Neutrophil (primary cell): ENCODE data around the gene RGS11.
A peak's percentile ranks its signal among the peaks of the same experiment; 100 is the strongest.

Source experiments
- H3K27ac ChIP-seq: fragments of 200-600 bp; sonication (generic); 2 replicates; pipeline ENCODE4 v1.5.1; 2016; ENCODE audit warnings: mild to moderate bottlenecking, moderate library complexity
- H3K27me3 ChIP-seq: fragments of 200-600 bp; sonication (generic); 2 replicates; pipeline ENCODE4 v1.6.0; 2016; ENCODE audit warnings: mild to moderate bottlenecking
- H3K36me3 ChIP-seq: fragments of 200-600 bp; sonication (generic); 2 replicates; pipeline ENCODE4 v1.5.1; 2017
- H3K4me1 ChIP-seq, 2 experiments: fragments of 200-600 bp in 1 of 2; sonication (generic) in 1 of 2; 1 replicate in 1 of 2; 2 replicates in 1 of 2; pipeline versions ENCODE4 v1.5.1 to v1.6.1; 2013 to 2016; ENCODE audit warnings: low read depth in 1 of 2, low read length in 1 of 2, mild to moderate bottlenecking in 1 of 2, moderate library complexity in 1 of 2; ENCODE audit not compliant: control insufficient read depth in 1 of 2, insufficient read depth in 1 of 2
- H3K4me3 ChIP-seq, 2 experiments: fragments of 200-600 bp in 1 of 2; sonication (generic) in 1 of 2; 1 replicate in 1 of 2; 2 replicates in 1 of 2; pipeline ENCODE4 v1.5.1; 2013 to 2016; ENCODE audit warnings: low read depth in 1 of 2, low read length in 1 of 2, mild to moderate bottlenecking in 1 of 2, moderate library complexity in 1 of 2
- H3K9me3 ChIP-seq: fragments of 200-600 bp; sonication (generic); 2 replicates; pipeline ENCODE4 v1.5.1; 2016
- CTCF ChIP-seq: fragments of 200-600 bp; sonication (generic); IDR thresholded peaks from 2 replicates; pipeline ENCODE4 v1.5.1; 2016; ENCODE audit warnings: antibody characterized with exemption

RGS11 gene

GRCh38 chr16:275786-276232 is at the start of gene RGS11:
RGS11 (minus strand) TSS chr16:275944; CDS start chr16:275911, 33 bp downstream.
- Histone ChIP-seq H3K36me3 (no peaks in the 10 kb centered on the region), H3K4me1 (peaks cover 0 to 6% of the 10 kb centered on the region in 2 experiments), H3K27ac (no peak within 1 kb of the TSS), H3K27me3 (peaks cover 84% of the 10 kb centered on the region), H3K4me3 (no peak within 1 kb of the TSS), H3K9me3 (no peaks in the 10 kb centered on the region)
- TF ChIP-seq CTCF, result no peak

- Histone ChIP-seq H3K4me3 (peak overlapping the region; percentile 61 to 66), H3K9me3 (no peaks in the 10 kb centered on the region), H3K27me3 (no peaks in the 10 kb centered on the region), H3K27ac (peak overlapping the region; percentile 94), H3K4me1 (peaks cover 52 to 74% of the 10 kb centered on the region in 2 experiments), H3K36me3 (peaks cover 11% of the 10 kb centered on the region)
- no peak for TF ChIP-seq CTCF
Measured at GRCh38 chr16:324451-325334, 48.9 kb upstream of the RGS11 start.

- no peaks in the 10 kb centered on the region for H3K27me3 ChIP-seq
- peak overlapping the region; percentile 61 to 66 for H3K4me3 ChIP-seq
- H3K4me1 ChIP-seq, result peaks cover 52 to 74% of the 10 kb centered on the region in 2 experiments
Measured at GRCh38 chr16:324201-324450, 48.4 kb upstream of the RGS11 start.

GRCh38 chr16:322476-323143 is 46.9 kb upstream of the RGS11 start:
- TF ChIP-seq CTCF, result no peak
- no peak overlapping the region for H3K4me3 ChIP-seq
- H3K4me1 ChIP-seq, result peaks cover 46 to 60% of the 10 kb centered on the region in 2 experiments
- no peaks in the 10 kb centered on the region for H3K27me3 ChIP-seq
- H3K36me3 ChIP-seq, result peaks cover 32% of the 10 kb centered on the region
- H3K9me3 ChIP-seq, result no peaks in the 10 kb centered on the region
- peak overlapping the region; percentile 57 for H3K27ac ChIP-seq

More at GRCh38 chr16:324201-324450, 48.4 kb upstream of the RGS11 start:
- H3K36me3 ChIP-seq, result peaks cover 17% of the 10 kb centered on the region
- peak overlapping the region; percentile 94 for H3K27ac ChIP-seq
- no peak for TF ChIP-seq CTCF
- H3K9me3 ChIP-seq, result no peaks in the 10 kb centered on the region

GRCh38 chr16:321532-321931 is 45.8 kb upstream of the RGS11 start:
- no peaks in the 10 kb centered on the region for H3K27me3 ChIP-seq
- H3K4me1 ChIP-seq, result peaks cover 35 to 49% of the 10 kb centered on the region in 2 experiments
- no peak overlapping the region for H3K4me3 ChIP-seq
- no peaks in the 10 kb centered on the region for H3K9me3 ChIP-seq
- peak overlapping the region; percentile 57 for H3K27ac ChIP-seq
- TF ChIP-seq CTCF, result no peak
- H3K36me3 ChIP-seq, result peaks cover 39% of the 10 kb centered on the region
